B cell (primary cell): ENCODE results near the gene ST8SIA2. TPM values are rescaled to one million over a fixed set of nuclear protein-coding genes. Genes with fewer than 3 reads are reported as not detected.

Source experiments
- ATAC-seq: fragments of 200-7000 bp; cut with Tn5 transposase; one replicate; pipeline ENCODE4 v1.10.0; 2021; ENCODE audit warnings: low read depth, mild to moderate bottlenecking, moderate number of reproducible peaks, moderate library complexity
- CTCF ChIA-PET: fragments of 350-600 bp; sonication (Branson Sonifier 250); formaldehyde crosslinking; loops from one replicate; lab custom pipeline; 2021; ENCODE audit warnings: antibody characterized with exemption, inconsistent platforms; lab: Charles Lee
- POLR2A ChIA-PET: fragments of 350-600 bp; sonication (Branson Sonifier 250); formaldehyde crosslinking; loops from one replicate; lab custom pipeline; 2021; ENCODE audit warnings: antibody characterized with exemption; lab: Charles Lee
- DNase-seq: peaks from one replicate; pipeline ENCODE4 v3.0.0; 2013
- H2AFZ ChIP-seq: 2 replicates; pipeline ENCODE4 v1.6.1; 2012; ENCODE audit warnings: mild to moderate bottlenecking, low read depth, low read length; ENCODE audit not compliant: insufficient read depth, poor library complexity, severe bottlenecking
- H3K27ac ChIP-seq, 2 donors: 1 replicate in 1 of 2; 2 replicates in 1 of 2; pipeline ENCODE4 v1.5.1; 2012 to 2013; ENCODE audit warnings: low read length in 2 of 2, mild to moderate bottlenecking in 2 of 2, moderate library complexity in 1 of 2
- H3K27me3 ChIP-seq, 4 experiments: fragments of 200-600 bp in 1 of 4; sonication (generic) in 1 of 4; replicated peaks in 1 of 4; 1 replicate in 2 of 4; 2 replicates in 2 of 4; pipeline versions ENCODE4 v1.6.1 to v1.7.0; 2013 to 2016; ENCODE audit warnings: low read length in 3 of 4, mild to moderate bottlenecking in 2 of 4, mixed read lengths in 1 of 4, moderate library complexity in 1 of 4; ENCODE audit not compliant: insufficient read depth in 4 of 4, control insufficient read depth in 3 of 4; ENCODE audit errors: control extremely low read depth in 1 of 4
- H3K36me3 ChIP-seq, 2 experiments: replicated peaks in 1 of 2; 1 replicate in 1 of 2; 2 replicates in 1 of 2; pipeline versions ENCODE4 v1.6.1 to v1.7.1; 2013; ENCODE audit warnings: low read length in 1 of 2; ENCODE audit not compliant: insufficient read depth in 2 of 2, control insufficient read depth in 1 of 2; ENCODE audit errors: control extremely low read depth in 1 of 2, extremely low read depth in 1 of 2
- H3K4me1 ChIP-seq, 2 donors: fragments of 200-600 bp in 1 of 2; sonication (generic) in 1 of 2; 1 replicate in 1 of 2; 2 replicates in 1 of 2; pipeline versions ENCODE4 v1.5.1 to v1.6.1; 2013 to 2017; ENCODE audit warnings: low read length in 2 of 2; ENCODE audit not compliant: control insufficient read depth in 2 of 2, insufficient read depth in 2 of 2
- H3K4me2 ChIP-seq: replicated peaks from 2 replicates; pipeline ENCODE3; 2012; ENCODE audit warnings: mild to moderate bottlenecking, low read depth, low read length; ENCODE audit not compliant: poor library complexity, severe bottlenecking
- H3K4me3 ChIP-seq, 5 experiments: fragments of 200-600 bp in 1 of 5; sonication (generic) in 1 of 5; 1 replicate in 3 of 5; 2 replicates in 2 of 5; pipeline versions ENCODE4 v1.5.1 to v1.7.0; 2011 to 2016; ENCODE audit warnings: low read length in 4 of 5, mild to moderate bottlenecking in 4 of 5, low read depth in 2 of 5, control low read depth in 1 of 5, moderate library complexity in 1 of 5; ENCODE audit not compliant: insufficient read depth in 1 of 5; ENCODE audit errors: control extremely low read depth in 1 of 5, extremely low read depth in 1 of 5
- H3K79me2 ChIP-seq: fragments of 200-600 bp; sonication (generic); one replicate; pipeline ENCODE4 v1.6.0; 2016; ENCODE audit warnings: low read length; ENCODE audit not compliant: control insufficient read depth, insufficient read depth
- H3K9ac ChIP-seq: fragments of 200-600 bp; sonication (generic); 2 replicates; pipeline ENCODE4 v1.6.1; 2017; ENCODE audit warnings: mild to moderate bottlenecking, low read length, moderate library complexity
- H3K9me3 ChIP-seq, 3 donors: one replicate each; pipeline versions ENCODE4 v1.6.1 to v1.7.1; 2013; ENCODE audit warnings: low read length in 2 of 3; ENCODE audit not compliant: control insufficient read depth in 2 of 3, insufficient read depth in 1 of 3; ENCODE audit errors: control extremely low read depth in 1 of 3
- H4K20me1 ChIP-seq: 2 replicates; pipeline ENCODE4 v1.6.0; 2012; ENCODE audit warnings: mild to moderate bottlenecking, low read length; ENCODE audit not compliant: insufficient read depth, control insufficient read depth, poor library complexity, severe bottlenecking
- H3K27ac Mint-ChIP-seq: one replicate; pipeline ENCODE4 v1.8.0; 2021; ENCODE audit warnings: mixed read lengths
- H3K27me3 Mint-ChIP-seq: one replicate; pipeline ENCODE4 v1.8.0; 2021; ENCODE audit warnings: mixed read lengths
- H3K4me1 Mint-ChIP-seq: one replicate; pipeline ENCODE4 v1.8.0; 2021; ENCODE audit warnings: mixed read lengths
- H3K4me3 Mint-ChIP-seq: one replicate; pipeline ENCODE4 v1.8.0; 2021; ENCODE audit warnings: mixed read lengths
- H3K9me3 Mint-ChIP-seq: one replicate; pipeline ENCODE4 v1.8.0; 2022; ENCODE audit warnings: mixed read lengths; ENCODE audit not compliant: insufficient read depth
- CTCF ChIP-seq: fragments of 200-600 bp; IDR thresholded peaks from one replicate; pipeline ENCODE4 v1.8.0; 2022; ENCODE audit warnings: antibody characterized with exemption, mild to moderate bottlenecking
- EZH2 ChIP-seq: IDR thresholded peaks from 2 replicates; pipeline ENCODE4 v1.6.1; 2012; ENCODE audit warnings: borderline replicate concordance, low read depth, mild to moderate bottlenecking, moderate library complexity, low read length; ENCODE audit not compliant: insufficient read depth, poor library complexity, severe bottlenecking
- WGBS: methylation state at CpG from one replicate; pipeline ENCODE4 v1.1.5; 2013; ENCODE audit warnings: missing lambda C conversion rate; ENCODE audit not compliant: insufficient coverage; 5-methylcytosine and 5-hydroxymethylcytosine counted together
- intact Hi-C: fragments of 100-400 bp; cut with micrococcal nuclease; formaldehyde crosslinking; loops from one replicate; pipeline ENCODE4 v1.10.0; 2022
- polyA plus RNA-seq: library from polyadenylated mRNA; depleted of rRNA; stranded (reverse); fragments of >200 nt; gene quantifications from 2 replicates; pipeline ENCODE4 v1.2.3, GENCODE V29; 2012
- total RNA-seq, 2 donors: library from RNA; stranded (reverse); fragments of 120-200 nt in 1 of 2; gene quantifications; 1 replicate in 1 of 2; 2 replicates in 1 of 2; pipeline versions ENCODE4 v1.2.3 to v1.2.4, GENCODE V29; 2013 to 2022

ST8SIA2 gene
- total and polyA plus RNA-seq, 2 donors (not counting 1 experiment from before 2014, with no cell fraction given) = not detected

- H3K27ac ChIP-seq = no peak overlapping the region
- no peak overlapping the region for H3K4me3 ChIP-seq
- intact Hi-C loops = no loop called here
- TF ChIP-seq EZH2 (no peak), CTCF (no peak)
- H3K4me3 Mint-ChIP-seq = no peak overlapping the region
- H3K9me3 Mint-ChIP-seq = peaks cover 2% of the 10 kb centered on the region
- H3K4me2 ChIP-seq = no peak overlapping the region
- H2AFZ ChIP-seq = no peak overlapping the region
- no peak overlapping the region for H3K27ac Mint-ChIP-seq
- DNase-seq (no peak), ATAC-seq (no peak)
- ChIA-PET CTCF (no interaction called here), POLR2A (no interaction called here)
- no peaks in the 10 kb centered on the region for H3K79me2 ChIP-seq
- no peaks in the 10 kb centered on the region for H3K27me3 ChIP-seq
- WGBS = 89% methylated on average over 1 of the region's 1 CpG
- no peaks in the 10 kb centered on the region for H3K4me1 ChIP-seq
- no peaks in the 10 kb centered on the region for H3K4me1 Mint-ChIP-seq
- H3K9me3 ChIP-seq = peaks cover 0 to 7% (median 0%) of the 10 kb centered on the region in 3 donors
- no peaks in the 10 kb centered on the region for H4K20me1 ChIP-seq
- no peaks in the 10 kb centered on the region for H3K36me3 ChIP-seq
- peaks cover 12% of the 10 kb centered on the region for H3K27me3 Mint-ChIP-seq
- H3K9ac ChIP-seq = no peak overlapping the region
These were observed 18.6 kb upstream of the ST8SIA2 start for GRCh38 chr15:92375057-92375456.

GRCh38 chr15:92376109-92376508, 17.6 kb upstream of the ST8SIA2 start:
- ChIA-PET POLR2A (no interaction called here), CTCF (no interaction called here)
- ATAC-seq = no peak
- intact Hi-C loops = no loop called here
- Histone ChIP-seq H2AFZ (no peak overlapping the region), H3K4me1 (no peaks in the 10 kb centered on the region), H3K27ac (no peak overlapping the region), H3K9ac (no peak overlapping the region), H3K27me3 (no peaks in the 10 kb centered on the region), H3K4me3 (no peak overlapping the region), H3K36me3 (no peaks in the 10 kb centered on the region), H3K9me3 (peaks cover 0 to 7% (median 0%) of the 10 kb centered on the region in 3 donors), H3K79me2 (no peaks in the 10 kb centered on the region), H4K20me1 (no peaks in the 10 kb centered on the region), H3K4me2 (no peak overlapping the region)
- Mint-ChIP-seq H3K4me1 (no peaks in the 10 kb centered on the region), H3K9me3 (peaks cover 2% of the 10 kb centered on the region), H3K4me3 (no peak overlapping the region), H3K27me3 (peaks cover 12% of the 10 kb centered on the region), H3K27ac (no peak overlapping the region)
- TF ChIP-seq CTCF (no peak), EZH2 (no peak)
- DNase-seq = no peak
- 100% methylated on average over 2 of the region's 3 CpGs for WGBS
